ENCODE results near the gene PLAC9.
"Not testable (repeated sequence)": the region's sequence is repeated elsewhere in the genome, so short reads cannot be mapped to it uniquely, and the experiment has no call there.

PLAC9 gene

DNA sequence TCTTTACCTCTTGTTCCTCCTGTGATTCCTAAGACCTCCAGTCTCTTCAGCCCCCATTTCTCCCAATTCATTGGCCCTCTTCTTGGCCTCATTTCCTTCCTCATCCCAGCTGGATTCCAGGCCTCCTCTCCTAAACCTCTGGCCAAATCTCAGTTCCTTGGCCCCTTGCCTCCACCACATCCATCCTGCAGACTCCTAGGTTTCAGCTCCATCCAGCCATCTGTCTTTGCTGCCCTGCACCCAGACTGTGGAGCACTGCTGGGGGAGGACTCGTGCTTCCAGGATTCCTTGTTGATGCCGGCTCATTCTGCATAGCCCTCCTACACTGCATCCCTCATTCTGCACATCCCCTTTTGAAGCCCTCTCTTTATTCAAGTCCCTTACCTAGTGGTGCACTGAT lies 6.7 kb downstream of the PLAC9 start:
- H3K4me3 ChIP-seq (replicated peaks in 1 of 2; ENCODE audit: low read depth in 2 of 2, low read length in 2 of 2), result no peak overlapping the region
- DNase-seq (ENCODE audit: low read depth in 2 of 2), result no peak
- TF ChIP-seq, protein P1, sequence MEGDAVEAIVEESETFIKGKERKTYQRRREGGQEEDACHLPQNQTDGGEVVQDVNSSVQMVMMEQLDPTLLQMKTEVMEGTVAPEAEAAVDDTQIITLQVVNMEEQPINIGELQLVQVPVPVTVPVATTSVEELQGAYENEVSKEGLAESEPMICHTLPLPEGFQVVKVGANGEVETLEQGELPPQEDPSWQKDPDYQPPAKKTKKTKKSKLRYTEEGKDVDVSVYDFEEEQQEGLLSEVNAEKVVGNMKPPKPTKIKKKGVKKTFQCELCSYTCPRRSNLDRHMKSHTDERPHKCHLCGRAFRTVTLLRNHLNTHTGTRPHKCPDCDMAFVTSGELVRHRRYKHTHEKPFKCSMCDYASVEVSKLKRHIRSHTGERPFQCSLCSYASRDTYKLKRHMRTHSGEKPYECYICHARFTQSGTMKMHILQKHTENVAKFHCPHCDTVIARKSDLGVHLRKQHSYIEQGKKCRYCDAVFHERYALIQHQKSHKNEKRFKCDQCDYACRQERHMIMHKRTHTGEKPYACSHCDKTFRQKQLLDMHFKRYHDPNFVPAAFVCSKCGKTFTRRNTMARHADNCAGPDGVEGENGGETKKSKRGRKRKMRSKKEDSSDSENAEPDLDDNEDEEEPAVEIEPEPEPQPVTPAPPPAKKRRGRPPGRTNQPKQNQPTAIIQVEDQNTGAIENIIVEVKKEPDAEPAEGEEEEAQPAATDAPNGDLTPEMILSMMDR (IDR thresholded peaks at IDR 0.05; ENCODE audit: low read depth, low read length), result no peak

DNA sequence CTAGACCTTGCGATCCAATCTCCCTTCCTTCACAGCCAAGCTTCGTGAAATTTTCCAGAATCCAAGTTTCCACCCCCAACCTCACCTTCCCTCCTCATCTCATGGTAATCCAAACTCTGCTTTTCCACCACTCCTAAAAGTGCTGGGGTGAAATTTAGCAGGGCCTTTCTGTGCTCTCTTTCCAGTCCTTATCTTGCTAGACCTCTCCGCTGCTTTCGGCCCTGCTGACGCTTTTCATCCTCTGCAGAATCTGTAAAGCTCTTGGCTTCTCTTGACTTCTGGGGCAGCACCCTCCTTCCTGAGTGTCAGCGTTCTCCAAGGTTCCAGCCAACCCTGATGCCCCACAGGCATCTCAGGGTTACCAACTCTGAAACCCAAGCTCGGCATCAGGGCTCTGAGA lies 7.7 kb downstream of the PLAC9 start:
- TF ChIP-seq, protein P1 (IDR thresholded peaks at IDR 0.05; ENCODE audit: low read depth, low read length), result no peak
- H3K4me3 ChIP-seq (replicated peaks in 1 of 2; ENCODE audit: low read depth in 2 of 2, low read length in 2 of 2), result no peak overlapping the region
- DNase-seq (ENCODE audit: low read depth in 2 of 2), result no peak

DNA sequence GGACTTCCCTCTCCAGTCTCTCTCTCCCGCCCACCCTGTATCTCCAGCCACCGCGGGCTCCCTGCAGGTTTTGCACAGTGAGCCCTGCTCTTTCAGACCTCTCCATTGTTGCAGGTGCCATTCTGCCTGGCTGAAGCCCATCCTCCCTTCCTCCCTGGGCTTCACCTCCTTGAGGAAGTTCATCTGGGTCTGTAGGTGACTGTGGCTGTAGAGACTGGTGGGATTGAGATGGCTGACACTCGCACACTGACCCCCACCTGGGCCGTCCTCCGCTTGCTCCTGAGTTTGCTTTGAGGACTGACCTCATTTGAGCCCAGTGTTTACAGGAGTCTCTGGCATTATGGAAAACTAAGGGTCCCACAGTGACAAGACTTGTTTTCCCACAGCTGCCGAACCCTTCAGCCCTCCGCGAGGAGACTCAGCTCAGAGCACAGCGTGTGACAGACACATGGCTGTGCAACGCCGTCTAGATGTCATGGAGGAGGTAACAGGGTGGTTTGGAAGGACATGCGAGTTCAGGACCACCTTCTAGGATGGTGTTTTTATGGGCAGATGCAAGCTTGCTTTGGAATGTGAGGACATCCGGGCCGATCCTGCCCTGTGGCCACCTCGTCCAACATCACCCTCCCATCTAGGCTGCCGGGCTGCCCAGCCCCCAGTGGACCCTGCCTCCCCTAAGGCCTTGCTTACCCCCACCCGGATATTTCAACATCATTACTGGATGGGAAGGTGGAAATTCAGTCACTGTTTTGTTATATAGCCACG lies 9.3 kb downstream of the PLAC9 start:
- no peak overlapping the region for H3K4me3 ChIP-seq (replicated peaks in 1 of 2; ENCODE audit: low read depth in 2 of 2, low read length in 2 of 2)
- TF ChIP-seq, protein P1 (IDR thresholded peaks at IDR 0.05; ENCODE audit: low read depth, low read length), result no peak
- no peak for DNase-seq (ENCODE audit: low read depth in 2 of 2)

DNA sequence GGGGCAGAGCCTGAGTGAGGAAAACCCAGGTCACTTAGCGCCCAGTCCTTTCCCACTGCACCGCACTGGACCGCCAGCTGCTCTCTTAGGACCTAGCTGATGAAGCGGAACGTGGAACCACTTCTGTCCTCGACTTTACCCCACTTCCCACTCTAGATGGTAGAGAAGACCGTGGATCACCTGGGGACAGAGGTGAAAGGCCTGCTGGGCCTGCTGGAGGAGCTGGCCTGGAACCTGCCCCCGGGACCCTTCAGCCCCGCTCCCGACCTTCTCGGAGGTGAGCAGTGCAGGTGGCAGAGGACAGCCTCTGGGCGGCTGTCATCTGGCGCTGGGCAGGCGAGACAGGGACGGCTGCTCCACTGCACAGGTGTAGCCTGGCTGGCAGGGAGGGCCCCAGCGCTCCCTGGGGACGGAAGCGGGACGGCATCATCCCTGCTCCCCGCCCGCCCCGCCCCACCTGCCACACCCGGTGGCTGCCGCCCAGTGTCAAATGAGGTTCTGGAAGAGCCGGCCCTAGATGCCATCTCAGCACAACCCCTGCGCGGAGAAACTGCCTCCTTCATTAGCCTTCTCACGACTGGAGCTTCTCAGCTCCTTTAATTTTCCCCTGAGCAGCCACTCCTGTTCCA lies 11.7 kb downstream of the PLAC9 start:
- no peak for DNase-seq (ENCODE audit: low read depth in 2 of 2)
- no peak overlapping the region for H3K4me3 ChIP-seq (replicated peaks in 1 of 2; ENCODE audit: low read depth in 2 of 2, low read length in 2 of 2)
- TF ChIP-seq, protein P1 (IDR thresholded peaks at IDR 0.05; ENCODE audit: low read depth, low read length), result no peak

DNA sequence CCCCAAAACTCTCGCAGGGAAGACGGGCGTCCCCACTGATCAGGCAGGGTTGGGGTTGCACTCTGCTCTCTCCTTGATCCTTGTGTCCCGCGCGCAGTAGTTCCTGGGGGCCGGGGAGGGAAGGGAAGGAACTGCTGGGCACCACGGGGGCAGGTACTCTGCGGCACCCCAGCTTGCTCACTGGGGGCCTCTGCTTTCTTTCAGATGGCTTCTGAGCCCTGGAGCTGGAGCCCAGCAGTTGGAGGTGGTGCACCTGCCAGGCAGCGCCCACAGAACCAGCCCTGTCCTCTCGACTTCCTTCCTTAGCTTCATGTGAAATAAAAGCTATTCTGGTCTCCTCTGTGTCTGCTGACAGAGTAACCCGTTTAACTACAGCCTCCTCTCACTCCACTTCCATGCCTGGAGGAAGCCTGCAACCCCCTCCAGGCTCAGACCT lies 12.2 kb downstream of the PLAC9 start:
- DNase-seq (ENCODE audit: low read depth in 2 of 2), result no peak
- TF ChIP-seq, protein P1 (IDR thresholded peaks at IDR 0.05; ENCODE audit: low read depth, low read length), result no peak
- H3K4me3 ChIP-seq (replicated peaks in 1 of 2; ENCODE audit: low read depth in 2 of 2, low read length in 2 of 2), result no peak overlapping the region

DNA sequence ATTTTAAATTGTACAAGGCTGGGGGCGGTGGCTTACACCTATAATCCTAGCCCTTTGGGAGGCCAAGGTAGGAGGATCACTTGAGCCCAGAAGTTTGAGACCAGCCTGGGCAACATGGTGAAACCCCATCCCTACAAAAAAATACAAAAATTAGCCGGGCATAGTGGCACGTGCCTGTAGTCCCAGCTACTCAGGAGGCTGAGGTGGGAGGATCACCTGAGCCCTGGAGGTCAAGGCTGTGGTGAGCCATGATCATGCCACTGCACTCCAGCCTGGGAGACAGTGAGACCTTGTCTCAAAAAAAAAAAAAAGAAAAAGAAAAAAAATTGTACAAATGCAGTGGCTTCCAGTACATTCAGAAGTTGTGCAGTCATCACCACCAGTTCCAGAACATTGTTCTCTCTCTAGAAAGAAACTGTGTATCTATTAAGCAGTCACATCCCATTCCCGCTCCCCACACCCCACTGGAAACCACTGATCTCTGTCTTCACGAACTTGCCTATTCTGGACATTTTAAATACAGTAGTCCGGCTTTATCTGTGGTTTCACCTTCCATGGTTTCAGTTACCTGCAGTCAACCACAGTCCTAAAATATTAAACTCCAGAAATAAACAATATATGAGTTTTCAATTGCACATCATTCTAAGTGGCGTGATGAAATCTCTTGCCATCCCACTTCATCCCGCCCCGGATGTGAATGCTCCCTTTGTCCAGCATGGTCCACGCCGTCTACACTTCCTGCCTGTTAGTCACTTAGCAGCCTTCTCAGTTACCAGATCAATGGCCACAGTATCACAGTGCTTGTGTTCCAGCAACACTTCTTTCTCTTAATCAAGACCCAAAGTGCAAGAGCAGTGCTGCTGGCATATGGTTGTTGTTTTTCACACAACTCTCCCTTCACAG lies 13.1 kb downstream of the PLAC9 start:
- peak; percentile 77 to 90 for DNase-seq (ENCODE audit: low read depth in 2 of 2)
- H3K4me3 ChIP-seq (replicated peaks in 1 of 2; ENCODE audit: low read depth in 2 of 2, low read length in 2 of 2), result not testable (repeated sequence)

DNA sequence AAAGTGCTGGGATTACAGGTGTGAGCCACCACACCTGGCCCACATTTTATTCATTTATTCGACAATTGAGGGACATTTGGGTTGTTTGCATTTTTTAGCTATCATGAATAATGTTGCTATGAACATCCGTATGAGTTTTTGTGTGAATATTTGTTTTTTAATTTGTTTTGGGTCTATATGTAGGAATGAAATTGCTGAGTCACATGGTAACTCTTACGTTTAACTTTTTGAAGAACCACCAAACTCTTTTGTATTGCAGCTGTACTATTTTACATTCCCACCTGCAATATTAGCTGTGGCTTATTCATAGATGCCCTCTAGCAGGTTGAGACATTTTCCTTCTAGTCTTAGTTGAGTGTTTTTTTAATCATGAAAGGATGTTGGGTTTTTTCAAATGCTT lies 14.4 kb downstream of the PLAC9 start:
- no peak overlapping the region for H3K4me3 ChIP-seq (replicated peaks in 1 of 2; ENCODE audit: low read depth in 2 of 2, low read length in 2 of 2)
- DNase-seq (ENCODE audit: low read depth in 2 of 2), result no peak
- TF ChIP-seq, protein P1 (IDR thresholded peaks at IDR 0.05; ENCODE audit: low read depth, low read length), result no peak
